ENCODE measurements around the gene RBP2. TPM values are rescaled to one million over a fixed set of nuclear protein-coding genes. Genes with fewer than 3 reads are reported as not detected.

RBP2 gene
- total RNA-seq, 1 donor = not detected

- no peak for DNase-seq (ENCODE audit: insufficient read length, low spot score, missing footprints)
- Histone ChIP-seq H3K27ac (ENCODE audit: low read depth, low read length) (no peak overlapping the region), H3K27me3 (ENCODE audit: insufficient read depth, low read length) (no peaks in the 10 kb centered on the region), H3K4me2 (ENCODE audit: insufficient read depth, low read length) (no peak overlapping the region), H3K4me1 (ENCODE audit: insufficient read depth, low read length) (no peaks in the 10 kb centered on the region), H3K36me3 (ENCODE audit: insufficient read depth, low read length) (no peaks in the 10 kb centered on the region), H3K79me2 (ENCODE audit: insufficient read depth, low read length) (no peaks in the 10 kb centered on the region), H4K20me1 (ENCODE audit: insufficient read depth, low read length) (no peaks in the 10 kb centered on the region), H2AFZ (ENCODE audit: low read length) (no peak overlapping the region), H3K4me3 (ENCODE audit: insufficient read depth, low read length) (no peak overlapping the region), H3K9me3 (ENCODE audit: low read depth, low read length) (no peaks in the 10 kb centered on the region)
- no peak for TF ChIP-seq CTCF (IDR thresholded peaks at IDR 0.05; ENCODE audit: extremely low read depth, low read depth, low read length)
Observed at GRCh38 chr3:139465636-139466035, 10.7 kb downstream of the RBP2 start.

DNA sequence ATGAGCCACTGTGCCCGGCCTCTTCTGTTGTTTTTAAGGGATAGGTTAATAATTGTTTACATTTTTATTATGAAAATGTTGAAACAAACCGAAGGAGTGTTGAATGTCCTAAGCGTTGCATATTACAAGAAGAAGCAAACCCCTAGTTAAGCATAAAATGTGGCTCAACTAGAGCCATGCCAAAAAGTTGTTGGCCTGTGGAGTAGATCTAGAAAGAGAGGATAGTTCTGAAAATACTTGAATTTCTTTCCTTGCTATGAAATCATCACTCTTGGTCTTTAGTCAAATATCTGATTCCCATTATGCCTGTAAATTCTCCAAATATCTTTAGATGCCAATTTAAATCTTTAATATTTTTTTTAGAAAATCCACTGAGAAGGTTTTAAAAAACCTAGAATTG is 12.8 kb downstream of the RBP2 start:
- H2AFZ ChIP-seq (ENCODE audit: low read length) = no peak overlapping the region
- no peaks in the 10 kb centered on the region for H3K79me2 ChIP-seq (ENCODE audit: insufficient read depth, low read length)
- H4K20me1 ChIP-seq (ENCODE audit: insufficient read depth, low read length) = no peaks in the 10 kb centered on the region
- no peaks in the 10 kb centered on the region for H3K4me1 ChIP-seq (ENCODE audit: insufficient read depth, low read length)
- H3K27me3 ChIP-seq (ENCODE audit: insufficient read depth, low read length) = no peaks in the 10 kb centered on the region
- H3K27ac ChIP-seq (ENCODE audit: low read depth, low read length) = no peak overlapping the region
- no peaks in the 10 kb centered on the region for H3K9me3 ChIP-seq (ENCODE audit: low read depth, low read length)
- no peak overlapping the region for H3K4me2 ChIP-seq (ENCODE audit: insufficient read depth, low read length)
- DNase-seq (ENCODE audit: insufficient read length, low spot score, missing footprints) = no peak
- no peak overlapping the region for H3K4me3 ChIP-seq (ENCODE audit: insufficient read depth, low read length)
- no peak for TF ChIP-seq CTCF (IDR thresholded peaks at IDR 0.05; ENCODE audit: extremely low read depth, low read depth, low read length)
- H3K36me3 ChIP-seq (ENCODE audit: insufficient read depth, low read length) = no peaks in the 10 kb centered on the region

DNA sequence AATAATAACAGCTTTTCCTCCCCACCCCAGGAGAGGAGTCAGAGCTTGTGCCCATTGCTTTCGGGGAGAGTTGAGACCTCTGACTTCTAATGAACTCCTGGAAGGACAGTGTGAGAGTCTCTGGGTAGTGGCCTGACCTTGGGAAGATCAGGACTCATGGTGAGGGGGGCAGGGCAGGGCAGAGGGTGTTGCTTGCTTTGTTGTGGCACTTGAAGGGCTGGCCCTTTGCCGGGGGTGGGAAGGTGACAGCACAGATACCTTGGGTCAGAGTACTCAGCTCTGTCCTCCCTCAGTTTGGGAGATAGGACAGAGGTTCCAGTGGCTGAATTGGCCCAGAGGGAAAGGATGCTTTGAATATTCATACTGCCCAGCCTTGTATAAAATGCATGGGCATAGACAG is 15.8 kb downstream of the RBP2 start:
- Histone ChIP-seq H4K20me1 (ENCODE audit: insufficient read depth, low read length) (no peaks in the 10 kb centered on the region), H3K36me3 (ENCODE audit: insufficient read depth, low read length) (no peaks in the 10 kb centered on the region), H3K4me1 (ENCODE audit: insufficient read depth, low read length) (no peaks in the 10 kb centered on the region), H3K4me2 (ENCODE audit: insufficient read depth, low read length) (no peak overlapping the region), H2AFZ (ENCODE audit: low read length) (no peak overlapping the region), H3K79me2 (ENCODE audit: insufficient read depth, low read length) (no peaks in the 10 kb centered on the region), H3K9me3 (ENCODE audit: low read depth, low read length) (no peaks in the 10 kb centered on the region), H3K27me3 (ENCODE audit: insufficient read depth, low read length) (no peaks in the 10 kb centered on the region), H3K27ac (ENCODE audit: low read depth, low read length) (no peak overlapping the region), H3K4me3 (ENCODE audit: insufficient read depth, low read length) (no peak overlapping the region)
- DNase-seq (ENCODE audit: insufficient read length, low spot score, missing footprints) = no peak
- no peak for TF ChIP-seq CTCF (IDR thresholded peaks at IDR 0.05; ENCODE audit: extremely low read depth, low read depth, low read length)

GRCh38 chr3:139460076-139460475 is 16.2 kb downstream of the RBP2 start:
- Histone ChIP-seq H3K27ac (ENCODE audit: low read depth, low read length) (no peak overlapping the region), H4K20me1 (ENCODE audit: insufficient read depth, low read length) (no peaks in the 10 kb centered on the region), H3K36me3 (ENCODE audit: insufficient read depth, low read length) (no peaks in the 10 kb centered on the region), H3K4me2 (ENCODE audit: insufficient read depth, low read length) (no peak overlapping the region), H2AFZ (ENCODE audit: low read length) (no peak overlapping the region), H3K4me3 (ENCODE audit: insufficient read depth, low read length) (no peak overlapping the region), H3K79me2 (ENCODE audit: insufficient read depth, low read length) (no peaks in the 10 kb centered on the region), H3K27me3 (ENCODE audit: insufficient read depth, low read length) (no peaks in the 10 kb centered on the region), H3K4me1 (ENCODE audit: insufficient read depth, low read length) (no peaks in the 10 kb centered on the region), H3K9me3 (ENCODE audit: low read depth, low read length) (no peaks in the 10 kb centered on the region)
- TF ChIP-seq CTCF (IDR thresholded peaks at IDR 0.05; ENCODE audit: extremely low read depth, low read depth, low read length) = no peak
- DNase-seq (ENCODE audit: insufficient read length, low spot score, missing footprints) = no peak
